ENCODE results near the gene SDF4.

- no peak for TF ChIP-seq POLR2A (IDR thresholded peaks at IDR 0.05)
- TF ChIP-seq CTCF (IDR thresholded peaks at IDR 0.05): no peak
Observed at GRCh38 chr1:1273209-1273511, 41.4 kb upstream of the SDF4 start.
